Transverse colon (tissue), 3 donors: ENCODE results near the gene GNA15.

Experiments used
- CTCF ChIP-seq, 5 experiments: fragments of 200-600 bp in 3 of 5; fragments of 450-650 bp in 2 of 5; sonication (generic) in 3 of 5; IDR thresholded peaks; 1 replicate in 2 of 5; 2 replicates in 3 of 5; pipeline ENCODE4 v1.5.1; 2016 to 2017; ENCODE audit warnings: antibody characterized with exemption in 5 of 5, inconsistent platforms in 3 of 5, mild to moderate bottlenecking in 2 of 5, moderate library complexity in 1 of 5
- EP300 ChIP-seq: sonication (generic); formaldehyde crosslinking; IDR thresholded peaks from one replicate; pipeline ENCODE4 v1.6.1; 2017; ENCODE audit warnings: antibody characterized with exemption, low read depth

GRCh38 chr19:3160219-3160618 lies 24.4 kb downstream of the GNA15 start:
- no peak for TF ChIP-seq CTCF (IDR thresholded peaks at IDR 0.05)
- no peak for TF ChIP-seq EP300
